SH-SY5Y (cell line): ENCODE measurements around the gene DAG1.

Source experiments
- GATA2 ChIP-seq: IDR thresholded peaks from 2 replicates; pipeline ENCODE4 v1.6.1; 2011; ENCODE audit warnings: mild to moderate bottlenecking, low read depth, low read length
- GATA3 ChIP-seq: IDR thresholded peaks from 2 replicates; pipeline ENCODE4 v1.6.1; 2011; ENCODE audit warnings: low read depth, mild to moderate bottlenecking, low read length, moderate library complexity

GRCh38 chr3:49533786-49534519 is 63.9 kb downstream of the DAG1 start:
- TF ChIP-seq GATA3 = no peak
- TF ChIP-seq GATA2 = no peak
